Prostate gland (tissue), 2 donors: ENCODE data around the gene TMEM87A.

ENCODE experiments used
- CTCF ChIP-seq, 4 experiments: fragments of 200-600 bp in 2 of 4; fragments of 450-650 bp in 2 of 4; sonication (generic) in 2 of 4; IDR thresholded peaks; 1 replicate in 3 of 4; 2 replicates in 1 of 4; pipeline ENCODE4 v1.5.1; 2016 to 2019; ENCODE audit warnings: antibody characterized with exemption in 4 of 4, mild to moderate bottlenecking in 2 of 4, moderate library complexity in 2 of 4
- POLR2AphosphoS5 ChIP-seq: sonication (generic); formaldehyde crosslinking; IDR thresholded peaks from one replicate; pipeline ENCODE4 v1.6.1; 2017; ENCODE audit warnings: antibody characterized with exemption

DNA sequence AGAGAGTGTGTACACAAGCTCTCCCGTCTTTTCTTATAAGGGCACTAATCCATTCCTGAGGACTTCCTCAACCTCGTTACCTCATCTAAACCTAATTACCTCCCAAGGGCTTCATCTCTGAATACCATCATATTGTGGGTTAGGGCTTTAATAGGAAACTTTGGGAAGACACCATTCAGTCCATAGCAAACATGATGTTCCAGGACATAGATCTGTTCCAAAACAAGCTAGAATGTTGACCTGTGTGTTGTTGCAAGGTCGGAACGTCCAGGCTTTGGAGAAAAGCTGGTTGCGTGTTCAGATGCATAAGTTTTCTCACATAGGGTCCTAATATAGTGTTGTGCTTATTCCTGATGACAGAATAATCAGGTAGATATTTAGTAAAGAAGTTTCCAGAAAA is 9.7 kb upstream of the TMEM87A start:
- no peak for TF ChIP-seq CTCF (IDR thresholded peaks at IDR 0.05)
- no peak for TF ChIP-seq POLR2AphosphoS5
